PC-9 (cell line): Measurements from ENCODE around the gene PALM3. TPM values are rescaled to one million over a fixed set of nuclear protein-coding genes. Genes with fewer than 3 reads are reported as not detected.

Experiments
- BruUV-seq: library from RNA; stranded (reverse); fragments of 400-500 nt; replicated peaks from 2 replicates; lab custom pipeline; 2021; lab: Mats Ljungman, UMichigan
- CTCF ChIA-PET: fragments of 300-600 bp; sonication (Branson Sonifier 250); formaldehyde crosslinking; loops from one replicate; lab custom pipeline; 2022; ENCODE audit warnings: antibody characterized with exemption; lab: Charles Lee
- POLR2A ChIA-PET: fragments of 300-600 bp; sonication (Branson Sonifier 250); formaldehyde crosslinking; loops from one replicate; lab custom pipeline; 2022; ENCODE audit warnings: antibody characterized with exemption; ENCODE audit not compliant: unreplicated experiment; lab: Charles Lee
- DNase-seq, 2 experiments: peaks; one replicate each; pipeline versions ENCODE4 v3.0.0 to v3.0.0-alpha.2; 2015 to 2022; ENCODE audit warnings: mixed read lengths in 1 of 2
- H2AFZ ChIP-seq: fragments of 200-600 bp; sonication (generic); 2 replicates; pipeline ENCODE4 v1.8.1; 2017; ENCODE audit warnings: antibody characterized with exemption
- H3F3A ChIP-seq: fragments of 200-600 bp; sonication (generic); 2 replicates; pipeline ENCODE4 v1.8.1; 2017; ENCODE audit warnings: antibody characterized with exemption, mild to moderate bottlenecking, low read depth; ENCODE audit not compliant: insufficient read depth
- H3K27ac ChIP-seq: fragments of 200-600 bp; sonication (generic); 2 replicates; pipeline ENCODE4 v1.6.1; 2016; ENCODE audit warnings: mixed run types
- H3K27me3 ChIP-seq: fragments of 200-600 bp; sonication (generic); 2 replicates; pipeline ENCODE4 v1.6.1; 2016; ENCODE audit warnings: low read depth, mixed run types; ENCODE audit not compliant: insufficient read depth
- H3K36me3 ChIP-seq: fragments of 200-600 bp; sonication (generic); 2 replicates; pipeline ENCODE4 v1.6.1; 2016; ENCODE audit warnings: low read depth, mixed run types
- H3K4me1 ChIP-seq: fragments of 200-600 bp; sonication (generic); replicated peaks from 2 replicates; pipeline ENCODE4 v1.6.1; 2016; ENCODE audit warnings: mixed run types; ENCODE audit not compliant: insufficient read depth
- H3K4me2 ChIP-seq: fragments of 200-600 bp; sonication (generic); 2 replicates; pipeline ENCODE4 v1.6.1; 2017; ENCODE audit warnings: mixed run types
- H3K4me3 ChIP-seq: fragments of 200-600 bp; sonication (generic); 2 replicates; pipeline ENCODE4 v1.6.1; 2016; ENCODE audit warnings: mixed run types
- H3K79me2 ChIP-seq: fragments of 200-600 bp; sonication (generic); 2 replicates; pipeline ENCODE4 v1.6.1; 2017; ENCODE audit warnings: low read depth, mixed run types
- H3K9me2 ChIP-seq: fragments of 200-600 bp; sonication (generic); 2 replicates; pipeline ENCODE4 v1.8.1; 2017; ENCODE audit warnings: mild to moderate bottlenecking; ENCODE audit not compliant: insufficient read depth
- H3K9me3 ChIP-seq: fragments of 200-600 bp; sonication (generic); 2 replicates; pipeline ENCODE4 v1.8.1; 2016; ENCODE audit warnings: low read depth; ENCODE audit not compliant: insufficient read depth
- H4K20me1 ChIP-seq: fragments of 200-600 bp; sonication (generic); 2 replicates; pipeline ENCODE4 v1.8.1; 2017; ENCODE audit not compliant: insufficient read depth
- EZH2 ChIP-seq: fragments of 200-600 bp; sonication (generic); IDR thresholded peaks from 2 replicates; pipeline ENCODE4 v1.8.0; 2017; ENCODE audit warnings: antibody characterized with exemption, low read depth
- intact Hi-C: fragments of 100-400 bp; cut with micrococcal nuclease; formaldehyde crosslinking; loops from one replicate; pipeline ENCODE4 v1.10.0; 2022; ENCODE audit not compliant: unreplicated experiment
- total RNA-seq: library from RNA; stranded (reverse); gene quantifications from 2 replicates; pipeline ENCODE4 v1.2.3, GENCODE V29; 2021
- TF ChIP-seq, protein P1 (sequence below): fragments of 200-600 bp; sonication (generic); conservative IDR thresholded peaks from 2 replicates; pipeline ENCODE4 v1.6.1; 2017; ENCODE audit warnings: mixed run types, antibody characterized with exemption, mild to moderate bottlenecking, moderate library complexity

Gene PALM3
- total RNA-seq, 1 experiment from 2014 or later, result 28.8 TPM

GRCh38 chr19:14086098-14086497 is 24.2 kb upstream of the PALM3 start:
- DNase-seq, result no peak
- no peak overlapping the region for H3K4me3 ChIP-seq
- no peaks in the 10 kb centered on the region for H3K27me3 ChIP-seq
- ChIA-PET CTCF (no interaction called here), POLR2A (no interaction called here)
- intact Hi-C loops, result no loop called here
- no peak overlapping the region for H2AFZ ChIP-seq
- no peak overlapping the region for H3K27ac ChIP-seq
- no peaks in the 10 kb centered on the region; the same call in 1 of the 2 replicates for H3K36me3 ChIP-seq
- peaks cover 11% of the 10 kb centered on the region for H3K4me1 ChIP-seq
- H3K4me2 ChIP-seq, result no peak overlapping the region
- peaks cover 38% of the 10 kb centered on the region for H3F3A ChIP-seq
- peaks cover 14% of the 10 kb centered on the region for H3K79me2 ChIP-seq
- TF ChIP-seq, protein P1, sequence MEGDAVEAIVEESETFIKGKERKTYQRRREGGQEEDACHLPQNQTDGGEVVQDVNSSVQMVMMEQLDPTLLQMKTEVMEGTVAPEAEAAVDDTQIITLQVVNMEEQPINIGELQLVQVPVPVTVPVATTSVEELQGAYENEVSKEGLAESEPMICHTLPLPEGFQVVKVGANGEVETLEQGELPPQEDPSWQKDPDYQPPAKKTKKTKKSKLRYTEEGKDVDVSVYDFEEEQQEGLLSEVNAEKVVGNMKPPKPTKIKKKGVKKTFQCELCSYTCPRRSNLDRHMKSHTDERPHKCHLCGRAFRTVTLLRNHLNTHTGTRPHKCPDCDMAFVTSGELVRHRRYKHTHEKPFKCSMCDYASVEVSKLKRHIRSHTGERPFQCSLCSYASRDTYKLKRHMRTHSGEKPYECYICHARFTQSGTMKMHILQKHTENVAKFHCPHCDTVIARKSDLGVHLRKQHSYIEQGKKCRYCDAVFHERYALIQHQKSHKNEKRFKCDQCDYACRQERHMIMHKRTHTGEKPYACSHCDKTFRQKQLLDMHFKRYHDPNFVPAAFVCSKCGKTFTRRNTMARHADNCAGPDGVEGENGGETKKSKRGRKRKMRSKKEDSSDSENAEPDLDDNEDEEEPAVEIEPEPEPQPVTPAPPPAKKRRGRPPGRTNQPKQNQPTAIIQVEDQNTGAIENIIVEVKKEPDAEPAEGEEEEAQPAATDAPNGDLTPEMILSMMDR, result no peak
- no peak for TF ChIP-seq EZH2
- no peaks in the 10 kb centered on the region for H4K20me1 ChIP-seq
- no peaks in the 10 kb centered on the region for H3K9me2 ChIP-seq
- no TSS peak for BruUV-seq
- H3K9me3 ChIP-seq, result no peaks in the 10 kb centered on the region

DNA sequence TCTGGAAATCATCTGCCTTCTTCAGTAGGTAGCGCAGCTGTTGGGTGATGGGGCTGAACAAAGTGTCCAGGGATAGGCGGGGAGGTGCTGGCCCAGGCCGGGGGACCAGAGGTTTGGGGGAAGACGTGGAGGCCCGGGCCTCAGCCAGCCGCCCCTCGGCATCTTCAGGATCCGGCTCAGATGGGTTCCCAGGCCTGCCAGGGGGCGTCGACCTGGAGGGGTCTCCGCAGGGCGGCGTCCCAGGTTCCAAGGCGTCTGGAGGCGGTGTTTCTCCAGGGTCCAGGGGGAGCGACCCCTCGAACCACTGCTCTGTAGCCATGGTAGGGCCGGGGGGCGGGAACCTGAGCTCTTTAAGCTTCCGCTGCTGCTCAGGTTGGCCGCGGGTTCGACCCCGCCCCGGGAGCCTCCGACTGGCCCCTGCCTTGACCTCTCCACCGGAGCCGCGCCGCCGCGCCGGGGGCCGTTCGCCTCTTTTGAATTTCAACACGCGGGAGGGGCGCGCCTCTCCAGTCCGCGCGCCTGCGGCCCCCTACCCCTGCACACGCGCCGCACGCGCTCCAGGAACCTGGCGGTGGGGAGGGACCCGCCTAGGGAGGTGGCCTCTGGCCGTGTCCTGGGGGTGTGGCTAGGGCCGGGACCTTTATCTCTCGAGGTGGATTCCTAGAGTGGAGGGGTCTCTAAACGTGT is 23.6 kb upstream of the PALM3 start, which contains the start of gene C19orf67:
Gene C19orf67, minus strand, starts transcription at position 475 of the 687 bp plus-strand sequence. Its CDS starts 156 bp downstream, at position 319.
- peaks cover 38% of the 10 kb centered on the region for H3F3A ChIP-seq
- no peak within 1 kb of the TSS for H3K27ac ChIP-seq
- H3K4me1 ChIP-seq, result peaks cover 12% of the 10 kb centered on the region
- DNase-seq, result no peak
- intact Hi-C loops, result no loop called here
- H3K4me3 ChIP-seq, result no peak within 1 kb of the TSS
- H3K27me3 ChIP-seq, result no peaks in the 10 kb centered on the region
- peaks cover 15% of the 10 kb centered on the region for H3K79me2 ChIP-seq
- no peaks in the 10 kb centered on the region for H3K9me3 ChIP-seq
- H2AFZ ChIP-seq, result no peak within 1 kb of the TSS
- no peak within 1 kb of the TSS for H3K4me2 ChIP-seq
- no TSS peak for BruUV-seq
- H4K20me1 ChIP-seq, result no peaks in the 10 kb centered on the region
- no peaks in the 10 kb centered on the region; the same call in 1 of the 2 replicates for H3K36me3 ChIP-seq
- TF ChIP-seq EZH2, result no peak
- TF ChIP-seq, protein P1, result no peak
- H3K9me2 ChIP-seq, result no peaks in the 10 kb centered on the region
- ChIA-PET CTCF (interaction anchor here (0.6 kb wide), 1 partner anchor 37 kb away, joined by 5 read pairs; no protein-coding TSS in a partner anchor), POLR2A (no interaction called here)

DNA sequence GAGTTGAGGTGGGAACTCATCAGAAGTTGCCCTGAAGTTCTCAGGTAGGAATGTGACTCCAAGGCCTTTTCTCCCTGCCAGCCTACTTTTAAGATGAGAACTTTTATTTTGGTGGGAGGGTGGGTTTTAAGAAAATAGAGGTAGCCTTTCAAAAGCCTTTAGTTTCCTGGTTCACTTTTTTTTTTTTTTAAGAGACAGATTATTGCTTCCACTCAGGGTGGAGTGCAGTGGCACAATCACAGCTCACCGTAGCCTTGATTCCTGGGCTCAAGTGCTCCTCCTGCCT is 20.7 kb upstream of the PALM3 start:
- H3K4me3 ChIP-seq, result peak overlapping the region; percentile 81; the same call in 1 of the 2 replicates
- ChIA-PET POLR2A (no interaction called here), CTCF (no interaction called here)
- H3K27me3 ChIP-seq, result no peaks in the 10 kb centered on the region
- peak overlapping the region; percentile 91 for H3K4me2 ChIP-seq
- no TSS peak for BruUV-seq
- H3K79me2 ChIP-seq, result peaks cover 14% of the 10 kb centered on the region
- intact Hi-C loops, result loop anchor here (5.0 kb wide), 1 partner anchor 35 kb away; the partner anchor contains the start of gene PRKACA
- H3K4me1 ChIP-seq, result peaks cover 16% of the 10 kb centered on the region
- peaks cover 24% of the 10 kb centered on the region for H3F3A ChIP-seq
- no peak for TF ChIP-seq EZH2
- TF ChIP-seq, protein P1, result no peak
- H3K9me3 ChIP-seq, result no peaks in the 10 kb centered on the region
- H2AFZ ChIP-seq, result no peak overlapping the region
- no peaks in the 10 kb centered on the region for H3K9me2 ChIP-seq
- peak overlapping the region; percentile 71; the same call in 1 of the 2 replicates for H3K27ac ChIP-seq
- DNase-seq, result no peak
- no peaks in the 10 kb centered on the region for H3K36me3 ChIP-seq
- no peaks in the 10 kb centered on the region for H4K20me1 ChIP-seq
